Osteocyte (in vitro differentiated cells): ENCODE measurements around the gene LRRC9. TPM values are rescaled to one million over a fixed set of nuclear protein-coding genes. Genes with fewer than 3 reads are reported as not detected.
"Not testable (repeated sequence)": the region's sequence is repeated elsewhere in the genome, so short reads cannot be mapped to it uniquely, and the experiment has no call there.

Experiments
- DNase-seq: peaks from one replicate; pipeline ENCODE4 v3.0.0; 2021; ENCODE audit warnings: mixed read lengths; ENCODE audit not compliant: unreplicated experiment; ENCODE audit errors: extremely low spot score
- H3K27ac Mint-ChIP-seq: one replicate; pipeline ENCODE4 v1.8.0; 2021; ENCODE audit warnings: mild to moderate bottlenecking, mixed read lengths; ENCODE audit not compliant: unreplicated experiment
- H3K27me3 Mint-ChIP-seq: one replicate; pipeline ENCODE4 v1.8.0; 2021; ENCODE audit warnings: mixed read lengths; ENCODE audit not compliant: unreplicated experiment
- H3K36me3 Mint-ChIP-seq: one replicate; pipeline ENCODE4 v1.8.0; 2021; ENCODE audit warnings: mixed read lengths; ENCODE audit not compliant: unreplicated experiment
- H3K4me1 Mint-ChIP-seq: one replicate; pipeline ENCODE4 v1.8.0; 2021; ENCODE audit warnings: mixed read lengths; ENCODE audit not compliant: unreplicated experiment
- H3K4me3 Mint-ChIP-seq: one replicate; pipeline ENCODE4 v1.8.0; 2021; ENCODE audit warnings: mild to moderate bottlenecking, moderate library complexity, mixed read lengths; ENCODE audit not compliant: unreplicated experiment
- H3K9me3 Mint-ChIP-seq: one replicate; pipeline ENCODE4 v1.8.0; 2021; ENCODE audit warnings: mixed read lengths; ENCODE audit not compliant: unreplicated experiment
- total RNA-seq: library from RNA; stranded (reverse); gene quantifications from 2 replicates; pipeline ENCODE4 v1.2.1, GENCODE V29; 2021
- TF ChIP-seq, protein P1 (sequence below): fragments of 200-600 bp; sonication (generic); IDR thresholded peaks from 2 replicates; pipeline ENCODE4 v1.5.0; 2021; ENCODE audit warnings: antibody characterized with exemption, mild to moderate bottlenecking, moderate library complexity

The LRRC9 gene
- total RNA-seq, 1 donor from 2014 or later: not detected

GRCh38 chr14:60002819-60003492 lies 83.0 kb downstream of the LRRC9 start:
- Mint-ChIP-seq H3K36me3 (no peaks in the 10 kb centered on the region), H3K9me3 (no peaks in the 10 kb centered on the region), H3K27ac (no peak overlapping the region), H3K4me1 (no peaks in the 10 kb centered on the region), H3K4me3 (no peak overlapping the region), H3K27me3 (peaks cover 35% of the 10 kb centered on the region)
- TF ChIP-seq, protein P1, sequence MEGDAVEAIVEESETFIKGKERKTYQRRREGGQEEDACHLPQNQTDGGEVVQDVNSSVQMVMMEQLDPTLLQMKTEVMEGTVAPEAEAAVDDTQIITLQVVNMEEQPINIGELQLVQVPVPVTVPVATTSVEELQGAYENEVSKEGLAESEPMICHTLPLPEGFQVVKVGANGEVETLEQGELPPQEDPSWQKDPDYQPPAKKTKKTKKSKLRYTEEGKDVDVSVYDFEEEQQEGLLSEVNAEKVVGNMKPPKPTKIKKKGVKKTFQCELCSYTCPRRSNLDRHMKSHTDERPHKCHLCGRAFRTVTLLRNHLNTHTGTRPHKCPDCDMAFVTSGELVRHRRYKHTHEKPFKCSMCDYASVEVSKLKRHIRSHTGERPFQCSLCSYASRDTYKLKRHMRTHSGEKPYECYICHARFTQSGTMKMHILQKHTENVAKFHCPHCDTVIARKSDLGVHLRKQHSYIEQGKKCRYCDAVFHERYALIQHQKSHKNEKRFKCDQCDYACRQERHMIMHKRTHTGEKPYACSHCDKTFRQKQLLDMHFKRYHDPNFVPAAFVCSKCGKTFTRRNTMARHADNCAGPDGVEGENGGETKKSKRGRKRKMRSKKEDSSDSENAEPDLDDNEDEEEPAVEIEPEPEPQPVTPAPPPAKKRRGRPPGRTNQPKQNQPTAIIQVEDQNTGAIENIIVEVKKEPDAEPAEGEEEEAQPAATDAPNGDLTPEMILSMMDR: no peak
- DNase-seq: no peak

GRCh38 chr14:60003991-60004390 lies 84.0 kb downstream of the LRRC9 start:
- Mint-ChIP-seq H3K27ac (no peak overlapping the region), H3K4me1 (no peaks in the 10 kb centered on the region), H3K4me3 (no peak overlapping the region), H3K36me3 (no peaks in the 10 kb centered on the region), H3K27me3 (peaks cover 32% of the 10 kb centered on the region), H3K9me3 (no peaks in the 10 kb centered on the region)
- no peak for DNase-seq
- TF ChIP-seq, protein P1: no peak

- Mint-ChIP-seq H3K4me1 (no peaks in the 10 kb centered on the region), H3K27ac (no peak overlapping the region), H3K9me3 (peaks cover 6% of the 10 kb centered on the region), H3K36me3 (no peaks in the 10 kb centered on the region), H3K4me3 (no peak overlapping the region), H3K27me3 (peaks cover 26% of the 10 kb centered on the region)
- no peak for DNase-seq
- TF ChIP-seq, protein P1: no peak
Observed at GRCh38 chr14:60008042-60008441, 88.1 kb downstream of the LRRC9 start.

DNA sequence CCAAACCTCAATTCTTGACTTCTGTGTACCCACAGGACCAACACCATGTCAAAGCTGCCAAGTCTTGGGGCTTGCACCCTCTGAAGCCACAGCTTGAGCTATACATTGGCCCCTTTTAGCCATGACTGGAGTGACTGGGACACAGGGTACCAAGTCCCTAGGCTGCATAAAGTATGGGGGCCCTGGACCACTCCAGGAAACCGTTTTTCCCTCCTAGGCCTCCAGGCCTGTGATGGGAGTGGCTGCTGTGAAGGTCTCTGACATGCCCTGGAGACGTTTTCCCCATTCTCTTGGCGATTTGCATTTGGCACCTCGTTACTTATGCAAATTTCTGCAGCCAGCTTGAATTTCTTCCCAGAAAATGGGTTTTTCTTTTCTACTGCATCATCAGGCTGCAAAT lies 90.3 kb downstream of the LRRC9 start:
- peaks cover 19% of the 10 kb centered on the region for H3K27me3 Mint-ChIP-seq
- not testable (repeated sequence) for DNase-seq, H3K27ac Mint-ChIP-seq, H3K4me1 Mint-ChIP-seq, H3K4me3 Mint-ChIP-seq, H3K36me3 Mint-ChIP-seq
- H3K9me3 Mint-ChIP-seq: peaks cover 24% of the 10 kb centered on the region

DNA sequence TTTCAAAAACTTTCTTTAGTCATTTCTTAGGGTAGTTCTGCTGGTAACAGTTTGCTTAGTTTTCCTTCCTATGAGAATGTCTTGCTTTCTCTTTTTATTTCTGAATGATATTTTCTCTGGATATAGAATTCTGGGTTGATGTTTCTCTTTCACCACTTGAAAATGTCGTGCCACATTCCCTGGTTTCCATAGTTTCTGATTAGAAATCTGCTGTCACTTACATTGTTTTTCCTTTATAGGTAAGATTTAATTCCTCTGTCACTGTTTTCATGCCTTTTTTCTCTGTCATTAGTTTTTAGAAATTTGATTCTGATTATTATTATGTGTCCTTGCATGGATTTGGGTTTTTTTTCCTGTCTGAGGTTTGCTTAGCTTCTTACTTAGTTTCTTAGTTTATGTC lies 94.5 kb downstream of the LRRC9 start:
- H3K27ac Mint-ChIP-seq: no peak overlapping the region
- no peak overlapping the region for H3K4me3 Mint-ChIP-seq
- H3K4me1 Mint-ChIP-seq: no peaks in the 10 kb centered on the region
- DNase-seq: no peak
- peaks cover 9% of the 10 kb centered on the region for H3K27me3 Mint-ChIP-seq
- TF ChIP-seq, protein P1: no peak
- peaks cover 26% of the 10 kb centered on the region for H3K9me3 Mint-ChIP-seq
- no peaks in the 10 kb centered on the region for H3K36me3 Mint-ChIP-seq
